ENCODE measurements around the gene USP24.
"Not testable (repeated sequence)": the region's sequence is repeated elsewhere in the genome, so short reads cannot be mapped to it uniquely, and the experiment has no call there.

Gene USP24

GRCh38 chr1:55196433-55197035 lies 18.6 kb downstream of the USP24 start:
- peak; percentile 90 for DNase-seq

GRCh38 chr1:55195521-55196233 lies 19.5 kb downstream of the USP24 start:
- DNase-seq = peak; percentile 56

GRCh38 chr1:55194851-55195250 lies 20.3 kb downstream of the USP24 start:
- DNase-seq = no peak

GRCh38 chr1:55192093-55192492 lies 23.1 kb downstream of the USP24 start:
- DNase-seq = peak; percentile 80

GRCh38 chr1:55191219-55191952 lies 23.8 kb downstream of the USP24 start:
- DNase-seq = not testable (repeated sequence)

GRCh38 chr1:55190109-55190508 lies 25.1 kb downstream of the USP24 start:
- peak; percentile 91 for DNase-seq

GRCh38 chr1:55188909-55189308 lies 26.3 kb downstream of the USP24 start:
- no peak for DNase-seq

GRCh38 chr1:55185832-55186231 lies 29.3 kb downstream of the USP24 start:
- DNase-seq = no peak

- DNase-seq = no peak
Measured at GRCh38 chr1:55184859-55185258, 30.3 kb downstream of the USP24 start.

GRCh38 chr1:55181666-55182065 lies 33.5 kb downstream of the USP24 start:
- DNase-seq = peak; percentile 62

- DNase-seq = no peak
Measured at GRCh38 chr1:55180075-55180670, 35.0 kb downstream of the USP24 start.

GRCh38 chr1:55179177-55179835 lies 35.9 kb downstream of the USP24 start:
- DNase-seq = peak; percentile 90

- DNase-seq = no peak
Measured at GRCh38 chr1:55172687-55173086, 42.5 kb downstream of the USP24 start.

- DNase-seq = no peak
Measured at GRCh38 chr1:55172272-55172671, 42.9 kb downstream of the USP24 start.

GRCh38 chr1:55171694-55172093 lies 43.5 kb downstream of the USP24 start:
- DNase-seq = no peak

- no peak for DNase-seq
Measured at GRCh38 chr1:55170426-55170825, 44.7 kb downstream of the USP24 start.

GRCh38 chr1:55169126-55169525 lies 46.0 kb downstream of the USP24 start:
- DNase-seq = no peak

- no peak for DNase-seq
Measured at GRCh38 chr1:55168353-55168752, 46.8 kb downstream of the USP24 start.

- no peak for DNase-seq
Measured at GRCh38 chr1:55167224-55167871, 47.8 kb downstream of the USP24 start.

GRCh38 chr1:55164906-55165305 lies 50.3 kb downstream of the USP24 start:
- DNase-seq = peak; percentile 39

GRCh38 chr1:55159571-55159970 lies 55.6 kb downstream of the USP24 start:
- peak; percentile 71 for DNase-seq

GRCh38 chr1:55156608-55157007 lies 58.6 kb downstream of the USP24 start:
- DNase-seq = no peak

- DNase-seq = no peak
Measured at GRCh38 chr1:55156093-55156492, 59.1 kb downstream of the USP24 start.

Data from hematopoietic multipotent progenitor cell treated with erythropoietin and hydrocortisone succinate and interleukin-3 and kit ligand, for 6 days (in vitro differentiated cells).